ENCODE measurements around the gene ATP1A4. TPM values are rescaled to one million over a fixed set of nuclear protein-coding genes. Genes with fewer than 3 reads are reported as not detected.

ATP1A4 gene
- total RNA-seq, 1 donor from 2014 or later = not detected

- no peak for DNase-seq (ENCODE audit: low spot score, unreplicated experiment)
- H3K27me3 Mint-ChIP-seq = no peaks in the 10 kb centered on the region
- peak overlapping the region; percentile 84 for H3K4me3 Mint-ChIP-seq (ENCODE audit: low read depth)
- peaks cover 6% of the 10 kb centered on the region for H3K4me1 Mint-ChIP-seq (ENCODE audit: low read depth)
- H3K27ac Mint-ChIP-seq = peak overlapping the region; percentile 55
- TF ChIP-seq, protein P1, sequence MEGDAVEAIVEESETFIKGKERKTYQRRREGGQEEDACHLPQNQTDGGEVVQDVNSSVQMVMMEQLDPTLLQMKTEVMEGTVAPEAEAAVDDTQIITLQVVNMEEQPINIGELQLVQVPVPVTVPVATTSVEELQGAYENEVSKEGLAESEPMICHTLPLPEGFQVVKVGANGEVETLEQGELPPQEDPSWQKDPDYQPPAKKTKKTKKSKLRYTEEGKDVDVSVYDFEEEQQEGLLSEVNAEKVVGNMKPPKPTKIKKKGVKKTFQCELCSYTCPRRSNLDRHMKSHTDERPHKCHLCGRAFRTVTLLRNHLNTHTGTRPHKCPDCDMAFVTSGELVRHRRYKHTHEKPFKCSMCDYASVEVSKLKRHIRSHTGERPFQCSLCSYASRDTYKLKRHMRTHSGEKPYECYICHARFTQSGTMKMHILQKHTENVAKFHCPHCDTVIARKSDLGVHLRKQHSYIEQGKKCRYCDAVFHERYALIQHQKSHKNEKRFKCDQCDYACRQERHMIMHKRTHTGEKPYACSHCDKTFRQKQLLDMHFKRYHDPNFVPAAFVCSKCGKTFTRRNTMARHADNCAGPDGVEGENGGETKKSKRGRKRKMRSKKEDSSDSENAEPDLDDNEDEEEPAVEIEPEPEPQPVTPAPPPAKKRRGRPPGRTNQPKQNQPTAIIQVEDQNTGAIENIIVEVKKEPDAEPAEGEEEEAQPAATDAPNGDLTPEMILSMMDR (IDR thresholded peaks at IDR 0.05; ENCODE audit: unreplicated experiment) = no peak
- no peaks in the 10 kb centered on the region for H3K9me3 Mint-ChIP-seq (ENCODE audit: low read depth)
- no peaks in the 10 kb centered on the region for H3K36me3 Mint-ChIP-seq (ENCODE audit: insufficient read depth)
Observed at GRCh38 chr1:160204526-160205241, 53.3 kb downstream of the ATP1A4 start.

GRCh38 chr1:160205242-160206035 is 54.0 kb downstream of the ATP1A4 start, which contains the start of gene PEA15:
PEA15 (plus strand) TSS chr1:160205384; CDS start chr1:160211545, 6,161 bp downstream.
- peak within 1 kb of the TSS; percentile 86 for H3K27ac Mint-ChIP-seq

DNA sequence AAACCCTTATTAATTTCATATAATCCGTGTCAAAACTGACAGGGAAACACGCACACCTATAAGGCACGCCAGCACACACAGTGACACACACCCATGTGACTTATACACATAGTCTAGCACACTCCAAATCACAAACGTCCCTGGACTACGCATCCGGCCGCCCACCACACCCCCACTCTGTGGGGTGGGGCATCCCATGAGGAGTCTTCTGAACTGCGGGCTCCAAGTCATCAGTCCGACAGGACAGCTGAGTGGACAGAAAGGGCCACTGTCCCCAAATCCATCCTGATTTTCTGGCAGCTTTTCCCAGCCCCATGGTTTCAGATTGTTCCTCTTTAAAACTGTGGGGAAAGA is 54.6 kb downstream of the ATP1A4 start:
- TF ChIP-seq, protein P1 (IDR thresholded peaks at IDR 0.05; ENCODE audit: unreplicated experiment) = no peak
- H3K4me3 Mint-ChIP-seq (ENCODE audit: low read depth) = peak overlapping the region; percentile 84
- H3K9me3 Mint-ChIP-seq (ENCODE audit: low read depth) = no peaks in the 10 kb centered on the region
- no peaks in the 10 kb centered on the region for H3K36me3 Mint-ChIP-seq (ENCODE audit: insufficient read depth)
- H3K27me3 Mint-ChIP-seq = no peaks in the 10 kb centered on the region
- DNase-seq (ENCODE audit: low spot score, unreplicated experiment) = no peak
- peaks cover 6% of the 10 kb centered on the region for H3K4me1 Mint-ChIP-seq (ENCODE audit: low read depth)
- peak overlapping the region; percentile 39 for H3K27ac Mint-ChIP-seq

More at GRCh38 chr1:160205242-160206035, 54.0 kb downstream of the ATP1A4 start, which contains the start of gene PEA15:
- H3K36me3 Mint-ChIP-seq (ENCODE audit: insufficient read depth) = no peaks in the 10 kb centered on the region
- peaks cover 6% of the 10 kb centered on the region for H3K4me1 Mint-ChIP-seq (ENCODE audit: low read depth)
- peak; percentile 50 for DNase-seq (ENCODE audit: low spot score, unreplicated experiment)
- TF ChIP-seq, protein P1 (IDR thresholded peaks at IDR 0.05; ENCODE audit: unreplicated experiment) = no peak
- H3K27me3 Mint-ChIP-seq = no peaks in the 10 kb centered on the region
- H3K9me3 Mint-ChIP-seq (ENCODE audit: low read depth) = no peaks in the 10 kb centered on the region
- peak within 1 kb of the TSS; percentile 84 for H3K4me3 Mint-ChIP-seq (ENCODE audit: low read depth)

- no peak for DNase-seq (ENCODE audit: low spot score, unreplicated experiment)
- H3K4me1 Mint-ChIP-seq (ENCODE audit: low read depth) = peaks cover 6% of the 10 kb centered on the region
- no peaks in the 10 kb centered on the region for H3K9me3 Mint-ChIP-seq (ENCODE audit: low read depth)
Observed at GRCh38 chr1:160206421-160207117, 55.2 kb downstream of the ATP1A4 start.

More at GRCh38 chr1:160206421-160207117, 55.2 kb downstream of the ATP1A4 start:
- TF ChIP-seq, protein P1 (IDR thresholded peaks at IDR 0.05; ENCODE audit: unreplicated experiment) = no peak
- Mint-ChIP-seq H3K4me3 (ENCODE audit: low read depth) (peak overlapping the region; percentile 84), H3K36me3 (ENCODE audit: insufficient read depth) (peaks cover 2% of the 10 kb centered on the region), H3K27me3 (no peaks in the 10 kb centered on the region), H3K27ac (no peak overlapping the region)

Data from progenitor cell of endocrine pancreas (in vitro differentiated cells).